VCaP (cell line): ENCODE measurements around the gene GATA2.

Experiments
- H3K27ac ChIP-seq: fragments of 450-650 bp; 2 replicates; pipeline ENCODE4 v1.5.1; 2017
- TF ChIP-seq, protein P1 (sequence below): fragments of 450-650 bp; conservative IDR thresholded peaks from 2 replicates; pipeline ENCODE4 v1.5.1; 2017; ENCODE audit warnings: mild to moderate bottlenecking, moderate library complexity

Gene GATA2

DNA sequence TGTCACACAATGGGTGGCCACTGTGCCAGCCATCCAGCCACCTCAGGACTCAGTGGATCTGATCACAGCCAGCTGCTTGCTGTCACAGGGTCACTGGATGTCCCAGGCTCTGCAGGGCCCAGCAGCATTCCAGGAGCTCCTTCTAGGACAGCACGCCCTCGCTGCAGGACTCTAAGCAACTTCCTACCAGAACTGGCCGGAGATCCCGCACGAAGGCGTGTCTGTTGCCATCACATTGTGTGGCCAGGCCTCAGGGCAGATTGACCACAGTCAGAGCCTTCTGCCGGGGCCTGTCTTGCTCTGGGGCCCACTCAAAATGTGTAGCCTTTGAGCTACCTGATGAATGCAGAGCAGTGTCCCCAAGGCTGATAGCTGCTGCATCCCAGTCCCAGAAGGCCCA lies 50.9 kb downstream of the GATA2 start:
- no peak overlapping the region for H3K27ac ChIP-seq
- TF ChIP-seq, protein P1, sequence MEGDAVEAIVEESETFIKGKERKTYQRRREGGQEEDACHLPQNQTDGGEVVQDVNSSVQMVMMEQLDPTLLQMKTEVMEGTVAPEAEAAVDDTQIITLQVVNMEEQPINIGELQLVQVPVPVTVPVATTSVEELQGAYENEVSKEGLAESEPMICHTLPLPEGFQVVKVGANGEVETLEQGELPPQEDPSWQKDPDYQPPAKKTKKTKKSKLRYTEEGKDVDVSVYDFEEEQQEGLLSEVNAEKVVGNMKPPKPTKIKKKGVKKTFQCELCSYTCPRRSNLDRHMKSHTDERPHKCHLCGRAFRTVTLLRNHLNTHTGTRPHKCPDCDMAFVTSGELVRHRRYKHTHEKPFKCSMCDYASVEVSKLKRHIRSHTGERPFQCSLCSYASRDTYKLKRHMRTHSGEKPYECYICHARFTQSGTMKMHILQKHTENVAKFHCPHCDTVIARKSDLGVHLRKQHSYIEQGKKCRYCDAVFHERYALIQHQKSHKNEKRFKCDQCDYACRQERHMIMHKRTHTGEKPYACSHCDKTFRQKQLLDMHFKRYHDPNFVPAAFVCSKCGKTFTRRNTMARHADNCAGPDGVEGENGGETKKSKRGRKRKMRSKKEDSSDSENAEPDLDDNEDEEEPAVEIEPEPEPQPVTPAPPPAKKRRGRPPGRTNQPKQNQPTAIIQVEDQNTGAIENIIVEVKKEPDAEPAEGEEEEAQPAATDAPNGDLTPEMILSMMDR = no peak

- TF ChIP-seq, protein P1 = no peak
- no peak overlapping the region for H3K27ac ChIP-seq
Measured at GRCh38 chr3:128439226-128439625, 53.8 kb downstream of the GATA2 start.

GRCh38 chr3:128438488-128439072 lies 54.4 kb downstream of the GATA2 start:
- TF ChIP-seq, protein P1 = peak; percentile 26; the same call in 1 of the 2 replicates
- H3K27ac ChIP-seq = no peak overlapping the region

DNA sequence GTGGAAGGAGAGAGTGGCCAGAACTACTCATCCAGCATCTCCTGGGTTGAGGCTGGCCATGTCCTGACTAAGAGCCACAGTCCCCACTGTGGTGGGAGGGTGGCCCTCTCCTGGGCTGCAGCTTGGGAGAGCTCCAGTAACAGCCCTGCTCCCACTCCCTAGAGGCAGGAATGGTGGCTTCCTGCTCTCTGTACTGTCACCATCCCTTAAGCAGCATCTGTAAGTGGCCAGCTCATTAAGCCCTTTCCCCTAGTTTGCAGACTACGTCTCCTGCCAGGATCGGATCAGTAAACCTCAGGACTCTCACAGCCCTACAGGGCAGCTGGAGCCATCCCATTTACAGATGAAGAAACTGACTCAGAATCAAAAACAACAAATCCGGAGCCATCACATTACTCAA lies 56.8 kb downstream of the GATA2 start:
- H3K27ac ChIP-seq = peak overlapping the region; percentile 92
- TF ChIP-seq, protein P1 = no peak

DNA sequence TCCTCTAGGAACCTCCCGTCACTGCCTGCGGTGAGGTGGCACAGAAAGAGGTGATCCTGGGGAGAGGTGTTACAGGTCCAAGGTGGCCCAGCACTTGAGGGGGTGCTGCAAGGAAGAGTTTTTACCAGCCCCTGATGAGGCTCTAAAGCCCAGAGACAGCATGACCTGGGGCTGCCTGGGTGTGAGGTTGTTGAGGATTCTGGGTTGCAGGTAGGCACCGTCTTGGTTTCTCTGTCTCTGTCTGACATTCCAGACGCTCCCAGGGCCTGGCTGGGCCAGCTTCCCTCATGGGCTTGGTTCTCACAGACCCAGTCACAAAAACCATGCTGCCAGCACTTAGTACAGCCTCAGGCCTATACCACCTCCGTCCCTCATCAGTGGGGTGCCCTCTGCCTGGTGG lies 57.4 kb downstream of the GATA2 start:
- H3K27ac ChIP-seq = peak overlapping the region; percentile 92
- TF ChIP-seq, protein P1 = no peak

DNA sequence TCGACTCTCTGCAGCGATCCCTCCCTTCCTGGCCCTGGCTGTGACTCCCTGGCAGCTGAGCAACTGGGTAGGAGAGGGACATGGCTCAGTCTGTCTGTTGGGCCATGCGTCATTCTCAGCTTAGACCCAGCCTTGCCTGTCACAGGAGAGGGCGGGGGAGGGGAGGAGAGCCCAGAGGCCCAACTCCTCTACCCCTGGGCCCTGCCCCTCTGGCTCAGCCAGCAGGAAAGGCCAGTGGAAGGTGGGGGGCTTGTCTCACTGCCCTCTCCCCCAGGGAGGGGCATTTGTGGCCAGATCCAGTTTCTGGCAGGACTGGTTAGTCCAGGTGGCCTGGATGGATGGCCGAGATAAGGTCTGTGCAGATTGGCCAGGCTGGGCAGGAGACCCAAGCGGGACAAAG lies 57.9 kb downstream of the GATA2 start:
- TF ChIP-seq, protein P1 = no peak
- H3K27ac ChIP-seq = peak overlapping the region; percentile 92

GRCh38 chr3:128434524-128434923 lies 58.5 kb downstream of the GATA2 start:
- H3K27ac ChIP-seq = peak overlapping the region; percentile 92
- TF ChIP-seq, protein P1 = no peak
